ENCODE results near the gene CTBP1. TPM values are rescaled to one million over a fixed set of nuclear protein-coding genes. Genes with fewer than 3 reads are reported as not detected.

CTBP1 gene
- 112 TPM for total RNA-seq
- long read RNA-seq, transcript CTBP1-201 (9 exons, 2,297 nt): minor isoform, 62 of 597 reads
- long read RNA-seq, transcript CTBP1-203 (10 exons, 2,467 nt): major isoform, 251 of 597 reads
- long read RNA-seq, partial matches to known transcripts: 22 of 597 reads
- long read RNA-seq, other reads (novel, unspliced or antisense): 261 of 597 reads

DNA sequence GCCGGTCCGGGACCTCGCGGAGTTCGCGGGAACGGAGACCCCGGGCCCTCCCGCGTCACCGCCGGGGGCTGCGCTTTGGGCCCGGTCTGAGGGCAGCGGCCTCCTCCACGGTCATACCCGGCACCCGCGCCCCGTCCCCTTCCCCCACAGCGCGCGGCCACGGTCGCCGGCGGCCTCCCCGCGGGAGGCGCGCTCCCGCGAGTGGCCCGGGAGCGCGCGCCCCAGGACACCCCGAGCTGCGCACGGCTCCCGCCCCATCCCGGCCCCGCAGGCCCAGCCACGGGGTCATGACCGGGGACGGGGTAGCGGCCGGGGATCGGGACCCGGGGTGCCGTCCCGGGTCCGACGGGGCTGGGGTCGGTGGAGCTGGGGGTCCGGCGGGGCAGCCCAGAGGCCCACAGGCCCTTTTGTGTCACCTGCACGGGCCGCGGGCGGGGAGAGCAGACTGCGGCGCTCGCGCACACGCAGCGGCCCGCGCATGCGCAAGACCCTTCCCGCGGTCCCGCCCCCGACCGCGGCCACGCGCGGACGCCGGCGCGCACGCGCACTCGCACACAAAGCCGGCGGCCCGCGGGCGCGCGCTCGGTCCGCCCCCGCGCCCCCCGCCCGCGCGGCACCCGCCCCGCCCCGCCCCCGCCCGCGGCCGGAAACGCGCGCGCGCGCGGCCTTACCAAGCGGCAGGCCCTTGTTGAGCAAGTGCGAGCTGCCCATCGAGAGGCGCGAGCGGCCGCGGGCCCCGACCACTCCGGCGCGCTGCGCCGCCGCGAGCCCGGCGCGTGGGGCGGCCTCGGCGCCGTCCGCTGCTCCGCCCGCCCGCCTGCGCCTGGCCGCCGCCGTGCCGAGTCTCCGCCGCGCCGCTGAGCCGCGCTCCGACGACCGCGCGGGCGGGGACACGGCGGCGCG is at the start of gene CTBP1:
Gene CTBP1, minus strand, starts transcription at position 886 of the 903 bp plus-strand sequence. CDS start 7,799 bp downstream, outside the sequence.
- TF ChIP-seq, protein P1, sequence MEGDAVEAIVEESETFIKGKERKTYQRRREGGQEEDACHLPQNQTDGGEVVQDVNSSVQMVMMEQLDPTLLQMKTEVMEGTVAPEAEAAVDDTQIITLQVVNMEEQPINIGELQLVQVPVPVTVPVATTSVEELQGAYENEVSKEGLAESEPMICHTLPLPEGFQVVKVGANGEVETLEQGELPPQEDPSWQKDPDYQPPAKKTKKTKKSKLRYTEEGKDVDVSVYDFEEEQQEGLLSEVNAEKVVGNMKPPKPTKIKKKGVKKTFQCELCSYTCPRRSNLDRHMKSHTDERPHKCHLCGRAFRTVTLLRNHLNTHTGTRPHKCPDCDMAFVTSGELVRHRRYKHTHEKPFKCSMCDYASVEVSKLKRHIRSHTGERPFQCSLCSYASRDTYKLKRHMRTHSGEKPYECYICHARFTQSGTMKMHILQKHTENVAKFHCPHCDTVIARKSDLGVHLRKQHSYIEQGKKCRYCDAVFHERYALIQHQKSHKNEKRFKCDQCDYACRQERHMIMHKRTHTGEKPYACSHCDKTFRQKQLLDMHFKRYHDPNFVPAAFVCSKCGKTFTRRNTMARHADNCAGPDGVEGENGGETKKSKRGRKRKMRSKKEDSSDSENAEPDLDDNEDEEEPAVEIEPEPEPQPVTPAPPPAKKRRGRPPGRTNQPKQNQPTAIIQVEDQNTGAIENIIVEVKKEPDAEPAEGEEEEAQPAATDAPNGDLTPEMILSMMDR (IDR thresholded peaks at IDR 0.05; ENCODE audit: borderline replicate concordance): no peak
- Histone ChIP-seq H3K4me1 (peaks cover 77% of the 10 kb centered on the region), H3K27ac (replicated peaks) (peak within 1 kb of the TSS; percentile 99), H3K4me3 (peak within 1 kb of the TSS; percentile 97), H3K9me3 (replicated peaks) (no peaks in the 10 kb centered on the region), H3K27me3 (ENCODE audit: low read depth) (no peaks in the 10 kb centered on the region), H3K36me3 (no peaks in the 10 kb centered on the region)
- intact Hi-C loops (cut with micrococcal nuclease): no loop called here
- DNase-seq: peak; percentile 79

DNA sequence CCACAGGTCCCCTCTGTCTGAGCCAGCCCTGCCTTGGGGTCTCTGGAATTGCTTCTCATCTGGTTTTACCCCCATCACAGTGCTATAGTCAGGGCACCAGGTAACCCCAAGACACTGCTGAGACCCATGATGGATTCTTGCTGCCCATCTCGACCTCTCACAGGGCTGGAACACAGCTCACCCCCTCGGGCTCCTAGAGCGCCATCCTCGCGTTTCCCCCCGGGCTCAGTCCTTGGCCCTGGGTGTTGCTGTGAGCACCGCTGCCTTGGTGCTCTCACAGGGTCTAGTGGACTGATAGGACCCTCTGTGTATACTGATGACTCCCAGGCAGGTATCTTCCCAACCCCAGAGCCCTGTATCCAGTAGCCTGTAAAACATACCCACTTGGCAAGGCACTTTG is 49.5 kb upstream of the CTBP1 start:
- TF ChIP-seq, protein P1 (IDR thresholded peaks at IDR 0.05; ENCODE audit: borderline replicate concordance): no peak
- H3K4me3 ChIP-seq: no peak overlapping the region
- H3K27me3 ChIP-seq (ENCODE audit: low read depth): no peaks in the 10 kb centered on the region
- peaks cover 64% of the 10 kb centered on the region for H3K4me1 ChIP-seq
- H3K36me3 ChIP-seq: peaks cover 48% of the 10 kb centered on the region
- DNase-seq: no peak
- H3K9me3 ChIP-seq (replicated peaks): no peaks in the 10 kb centered on the region
- H3K27ac ChIP-seq (replicated peaks): no peak overlapping the region
- intact Hi-C loops (cut with micrococcal nuclease): no loop called here

DNA sequence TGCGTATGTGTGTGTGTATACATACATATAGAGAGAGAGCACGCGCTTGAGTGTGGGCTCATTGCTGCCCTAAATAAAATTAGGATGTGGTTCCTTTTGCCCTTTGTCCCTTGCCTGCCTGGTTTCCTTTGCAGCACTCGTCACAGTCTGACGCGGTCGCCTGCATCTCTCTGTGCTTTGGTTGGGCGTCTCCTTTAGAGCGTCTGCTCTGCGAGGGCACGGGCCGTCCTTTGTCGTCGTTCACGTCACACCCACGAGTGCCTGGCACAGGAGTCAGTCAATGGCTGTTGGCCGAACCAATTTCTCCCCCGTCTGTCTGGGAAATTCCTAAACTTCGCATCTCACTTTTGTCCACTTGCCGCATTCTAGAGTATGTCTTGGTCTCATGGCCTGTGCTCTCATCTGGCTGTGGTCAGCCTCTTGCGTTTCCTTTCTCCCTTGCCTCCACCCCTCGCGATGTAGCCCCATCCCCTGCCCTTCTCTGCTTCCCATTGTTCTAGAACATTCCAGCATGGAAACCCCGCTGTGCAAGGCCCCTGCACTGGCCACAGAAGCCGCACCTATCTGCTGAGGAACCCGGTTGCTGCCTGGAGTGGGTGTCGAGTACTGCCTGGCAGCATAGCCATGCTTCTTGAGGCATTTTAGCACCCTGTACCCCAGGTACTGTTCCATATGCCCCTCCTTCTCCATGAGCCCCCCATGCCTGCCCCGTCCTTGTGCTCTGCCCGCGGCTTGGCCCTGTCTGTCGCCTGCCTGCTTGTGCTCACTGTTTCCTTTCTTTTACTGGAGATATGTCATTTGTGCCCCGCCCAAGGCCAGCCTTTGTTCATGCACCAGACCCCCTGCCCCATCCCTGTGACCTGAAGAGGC is 48.8 kb upstream of the CTBP1 start:
- TF ChIP-seq, protein P1 (IDR thresholded peaks at IDR 0.05; ENCODE audit: borderline replicate concordance): no peak
- H3K27me3 ChIP-seq (ENCODE audit: low read depth): no peaks in the 10 kb centered on the region
- H3K36me3 ChIP-seq: peaks cover 51% of the 10 kb centered on the region
- intact Hi-C loops (cut with micrococcal nuclease): no loop called here
- H3K4me1 ChIP-seq: peaks cover 71% of the 10 kb centered on the region
- peak overlapping the region; percentile 40 for H3K27ac ChIP-seq (replicated peaks)
- DNase-seq: no peak
- H3K4me3 ChIP-seq: no peak overlapping the region
- no peaks in the 10 kb centered on the region for H3K9me3 ChIP-seq (replicated peaks)

DNA sequence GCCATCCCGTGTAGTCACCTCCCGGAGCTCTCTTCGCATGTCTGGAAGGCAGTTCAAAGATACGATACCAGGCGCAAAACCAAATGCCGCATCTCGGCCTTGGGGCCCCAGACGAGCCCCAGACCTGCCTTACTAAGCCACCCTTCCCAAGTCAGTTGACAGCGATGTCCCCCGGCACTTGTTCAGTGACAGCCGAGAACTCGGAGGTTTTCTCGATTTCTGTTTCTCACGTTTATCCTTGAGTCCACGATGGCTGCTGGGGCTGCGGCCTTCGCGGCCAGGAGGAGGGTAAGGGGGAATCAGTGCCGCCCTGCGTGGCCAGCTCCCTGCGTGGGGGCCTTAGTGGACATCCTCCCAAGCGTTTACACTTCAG is 48.1 kb upstream of the CTBP1 start:
- Histone ChIP-seq H3K4me3 (no peak overlapping the region), H3K4me1 (peaks cover 78% of the 10 kb centered on the region), H3K27me3 (ENCODE audit: low read depth) (no peaks in the 10 kb centered on the region), H3K36me3 (peaks cover 51% of the 10 kb centered on the region), H3K27ac (replicated peaks) (peak overlapping the region; percentile 40), H3K9me3 (replicated peaks) (no peaks in the 10 kb centered on the region)
- TF ChIP-seq, protein P1 (IDR thresholded peaks at IDR 0.05; ENCODE audit: borderline replicate concordance): no peak
- intact Hi-C loops (cut with micrococcal nuclease): no loop called here
- DNase-seq: no peak

DNA sequence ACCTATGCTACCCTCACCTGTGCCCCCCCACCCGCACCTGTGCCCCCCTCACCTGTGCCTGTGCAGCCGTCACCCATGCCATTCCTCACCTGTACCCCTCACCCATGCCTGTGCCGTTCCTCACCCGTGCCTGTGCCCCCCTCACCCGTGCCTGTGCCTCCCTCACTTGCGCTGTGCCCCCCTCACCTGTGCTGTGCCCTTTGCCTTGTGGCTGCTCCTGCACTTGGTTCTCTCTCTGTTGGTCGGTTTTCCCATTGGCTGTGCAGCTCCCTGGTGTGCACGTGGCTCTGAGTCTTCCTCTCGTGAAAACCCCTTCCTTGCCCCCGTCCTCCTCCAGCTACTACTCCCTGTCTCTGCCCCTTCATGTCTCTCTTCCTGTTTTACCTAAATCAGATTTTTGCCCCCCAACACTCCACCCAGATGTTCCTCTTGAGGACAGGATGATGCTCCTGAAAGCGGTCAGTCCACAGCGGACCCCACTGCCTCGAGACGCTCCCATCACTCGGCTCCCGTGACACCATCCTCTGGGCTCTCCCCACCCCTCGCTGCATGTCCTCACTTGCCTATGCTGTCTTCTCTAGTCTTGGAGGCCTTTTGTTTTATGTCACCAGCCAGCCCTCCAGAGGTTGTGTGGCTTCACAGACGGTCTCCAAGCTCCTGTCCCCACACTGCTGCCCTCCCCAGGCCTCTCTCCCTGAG is 47.5 kb upstream of the CTBP1 start:
- Histone ChIP-seq H3K4me3 (no peak overlapping the region), H3K36me3 (peaks cover 51% of the 10 kb centered on the region), H3K27me3 (ENCODE audit: low read depth) (no peaks in the 10 kb centered on the region), H3K9me3 (replicated peaks) (no peaks in the 10 kb centered on the region), H3K27ac (replicated peaks) (no peak overlapping the region), H3K4me1 (peaks cover 82% of the 10 kb centered on the region)
- intact Hi-C loops (cut with micrococcal nuclease): no loop called here
- DNase-seq: no peak
- TF ChIP-seq, protein P1 (IDR thresholded peaks at IDR 0.05; ENCODE audit: borderline replicate concordance): no peak

Measured in left ventricle myocardium inferior (tissue), 1 donor.